Cortex of kidney (tissue), 1 donor: ENCODE results near the gene ACYP2.

Experiments used
- DNase-seq: peaks from one replicate; lab custom pipeline; 2025; lab: John Stamatoyannopoulos, UW

Gene ACYP2

GRCh38 chr2:54158311-54158710, 42.9 kb downstream of the ACYP2 start:
- DNase-seq: no peak

GRCh38 chr2:54161660-54162424, 46.4 kb downstream of the ACYP2 start:
- no peak for DNase-seq

- DNase-seq: no peak
Observed at GRCh38 chr2:54164106-54164505, 48.7 kb downstream of the ACYP2 start.

GRCh38 chr2:54166121-54166773, 50.8 kb downstream of the ACYP2 start:
- no peak for DNase-seq

- DNase-seq: no peak
Observed at GRCh38 chr2:54176577-54176976, 61.2 kb downstream of the ACYP2 start.

GRCh38 chr2:54183281-54183680, 67.9 kb downstream of the ACYP2 start:
- no peak for DNase-seq

GRCh38 chr2:54183972-54184371, 68.6 kb downstream of the ACYP2 start:
- DNase-seq: no peak

- DNase-seq: no peak
Observed at GRCh38 chr2:54185105-54185504, 69.7 kb downstream of the ACYP2 start.

- no peak for DNase-seq
Observed at GRCh38 chr2:54187331-54187730, 71.9 kb downstream of the ACYP2 start.

GRCh38 chr2:54189539-54189938, 74.1 kb downstream of the ACYP2 start:
- no peak for DNase-seq

GRCh38 chr2:54191361-54192135, 76.1 kb downstream of the ACYP2 start:
- no peak for DNase-seq

GRCh38 chr2:54194761-54195750, 79.6 kb downstream of the ACYP2 start:
- DNase-seq: no peak

GRCh38 chr2:54196646-54197045, 81.2 kb downstream of the ACYP2 start:
- no peak for DNase-seq

GRCh38 chr2:54204476-54204875, 89.1 kb downstream of the ACYP2 start:
- DNase-seq: no peak

GRCh38 chr2:54206596-54206995, 91.2 kb downstream of the ACYP2 start:
- DNase-seq: no peak

- no peak for DNase-seq
Observed at GRCh38 chr2:54207666-54208195, 92.3 kb downstream of the ACYP2 start.

GRCh38 chr2:54208364-54209240, 93.2 kb downstream of the ACYP2 start:
- no peak for DNase-seq

- DNase-seq: no peak
Observed at GRCh38 chr2:54209379-54209778, 94.0 kb downstream of the ACYP2 start.

GRCh38 chr2:54212456-54212855, 97.0 kb downstream of the ACYP2 start:
- no peak for DNase-seq

GRCh38 chr2:54213082-54213481, 97.7 kb downstream of the ACYP2 start:
- no peak for DNase-seq
